Activated gamma-delta T cell (primary cell): ENCODE results near the gene GBP3.
"Not testable (repeated sequence)": the region's sequence is repeated elsewhere in the genome, so short reads cannot be mapped to it uniquely, and the experiment has no call there.

Experiments used
- DNase-seq: peaks from one replicate; lab custom pipeline; 2025; lab: John Stamatoyannopoulos, UW

The GBP3 gene

DNA sequence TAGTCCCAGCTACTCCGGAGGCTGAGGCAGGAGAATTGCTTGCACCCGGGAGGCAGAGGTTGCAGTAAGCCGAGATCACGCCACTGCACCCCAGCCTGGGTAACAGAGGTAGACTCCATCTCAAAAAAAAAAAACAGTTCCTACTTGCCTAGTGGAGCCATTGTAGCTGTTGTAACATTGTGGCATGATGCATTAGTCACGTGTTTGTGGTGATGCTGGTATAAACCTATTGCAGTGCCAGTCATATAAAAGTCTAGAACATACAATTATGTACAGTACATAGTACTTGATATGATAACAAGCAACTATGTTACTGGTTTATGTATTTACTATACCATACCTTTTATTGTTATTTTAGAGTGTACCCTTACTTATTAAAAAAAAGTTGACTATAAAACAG, 46.4 kb downstream of the GBP3 start:
- no peak for DNase-seq

DNA sequence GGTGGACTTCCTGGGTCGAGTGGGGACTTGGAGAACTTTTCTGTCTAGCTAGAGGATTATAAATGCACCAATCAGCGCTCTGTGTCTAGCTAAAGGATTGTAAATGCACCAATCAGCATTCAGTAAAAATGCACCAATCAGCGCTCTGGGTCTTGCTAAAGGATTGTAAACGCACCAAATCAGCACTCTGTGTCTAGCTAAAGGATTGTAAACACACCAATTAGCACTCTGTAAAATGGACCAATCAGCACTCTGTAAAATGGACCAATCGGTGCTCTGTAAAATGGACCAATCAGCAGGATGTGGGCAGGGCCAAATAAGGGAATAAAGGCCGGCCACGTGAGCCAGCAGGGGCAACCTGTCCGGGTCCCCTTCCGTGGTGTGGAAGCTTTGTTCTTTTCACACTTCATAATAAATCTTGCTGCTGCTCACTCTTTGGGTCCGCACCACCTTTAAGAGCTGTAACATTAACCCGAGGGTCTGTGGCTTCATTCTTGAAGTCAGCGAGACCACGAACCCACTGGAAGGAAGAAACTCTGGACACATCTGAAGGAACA, 48.0 kb downstream of the GBP3 start:
- not testable (repeated sequence) for DNase-seq

DNA sequence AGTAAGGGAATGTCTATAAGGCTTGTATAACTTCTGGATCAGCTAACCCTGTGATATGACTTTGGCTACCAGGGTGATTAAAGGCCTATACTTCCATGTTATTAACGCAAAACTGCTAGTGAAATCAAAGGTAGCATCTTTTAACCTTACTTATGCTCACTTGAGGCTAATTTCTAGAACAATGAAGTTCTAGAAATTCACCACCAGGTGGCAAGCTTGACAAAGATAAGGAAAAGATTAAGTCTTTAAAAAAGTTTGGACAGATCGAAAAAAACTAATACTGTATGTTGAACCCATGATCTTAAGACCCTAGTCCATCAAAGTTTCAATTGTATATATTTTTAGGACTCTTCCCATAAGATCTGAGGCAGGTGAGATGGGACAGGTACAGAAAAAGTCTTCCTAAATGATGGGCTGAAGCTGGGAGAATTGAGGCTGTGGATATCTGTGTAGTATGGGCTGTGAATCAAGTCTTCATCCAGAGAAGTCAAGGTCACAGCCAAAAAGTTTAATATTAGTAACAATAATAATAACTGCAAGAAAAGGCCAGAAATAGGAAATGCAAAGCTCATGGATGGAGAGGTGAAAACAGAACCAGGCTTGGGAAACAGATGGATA, 49.0 kb downstream of the GBP3 start:
- DNase-seq = no peak

DNA sequence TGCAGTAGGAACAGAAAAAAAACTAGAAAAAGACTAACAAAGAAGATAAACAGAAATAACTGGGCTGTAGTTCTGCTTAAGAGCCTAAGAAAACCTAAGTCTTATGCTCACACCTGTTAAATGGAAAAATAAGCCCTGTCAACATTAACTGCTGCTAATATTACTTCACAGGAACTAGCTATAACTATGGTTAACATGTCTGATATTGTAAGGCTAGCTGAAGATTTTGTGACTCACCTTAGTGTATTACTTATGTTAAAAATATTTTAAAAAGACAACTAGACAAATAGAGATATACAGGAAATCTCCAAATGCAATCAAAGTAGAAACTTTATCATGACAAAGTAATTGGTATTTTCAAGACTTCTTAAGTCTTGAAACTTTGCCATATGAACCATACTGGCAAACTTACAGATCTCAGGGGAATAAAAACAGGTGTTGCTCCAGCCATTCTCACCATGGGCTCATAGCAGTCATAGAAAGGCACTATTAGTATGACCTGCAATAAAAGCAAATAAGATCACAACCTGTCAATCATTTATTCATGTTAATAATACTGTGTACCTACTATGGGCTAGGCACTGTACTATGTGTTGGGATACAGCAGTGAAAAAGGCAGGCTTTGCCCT, 60.9 kb downstream of the GBP3 start:
- no peak for DNase-seq

DNA sequence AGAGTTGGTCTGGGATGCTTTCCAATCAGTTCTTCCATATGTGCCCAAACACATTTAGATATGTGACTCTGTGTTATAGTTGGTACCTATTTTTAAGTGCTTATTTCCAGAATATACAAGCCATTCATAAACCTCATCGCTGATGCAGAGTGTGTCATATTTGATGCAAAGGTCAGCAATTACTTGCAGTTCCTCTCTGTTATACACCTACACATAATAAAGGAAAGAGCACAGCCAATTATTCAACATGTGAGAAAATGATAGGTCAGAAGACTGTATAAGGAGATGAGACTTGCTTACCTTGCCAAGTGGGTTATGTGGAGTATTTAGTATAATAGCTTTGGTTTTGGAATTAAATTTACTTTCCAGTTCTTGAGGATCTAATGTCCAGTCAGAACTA, 61.6 kb downstream of the GBP3 start:
- DNase-seq = no peak
